Trophoblast cell (in vitro differentiated cells and primary cell): ENCODE data around the gene ITGB4.

Experiments
- DNase-seq, 2 donors: peaks; one replicate each; pipeline ENCODE4 v3.0.0-alpha.2; 2016
- H2AFZ ChIP-seq: 2 replicates; pipeline ENCODE4 v1.6.1; 2013; ENCODE audit warnings: low read length, moderate library complexity, mild to moderate bottlenecking; ENCODE audit not compliant: insufficient read depth, poor library complexity
- H2AK5ac ChIP-seq: 2 replicates; pipeline ENCODE4 v1.6.1; 2013; ENCODE audit warnings: mild to moderate bottlenecking, low read length
- H2BK120ac ChIP-seq: 2 replicates; pipeline ENCODE4 v1.6.1; 2013; ENCODE audit warnings: low read length, mild to moderate bottlenecking, moderate library complexity; ENCODE audit not compliant: insufficient read depth, poor library complexity
- H2BK12ac ChIP-seq: 2 replicates; pipeline ENCODE4 v1.6.1; 2013; ENCODE audit warnings: mild to moderate bottlenecking, low read length, moderate library complexity
- H2BK5ac ChIP-seq: 2 replicates; pipeline ENCODE4 v1.6.1; 2013; ENCODE audit warnings: low read length, low read depth, moderate library complexity, mild to moderate bottlenecking; ENCODE audit not compliant: poor library complexity
- H3K14ac ChIP-seq: 2 replicates; pipeline ENCODE4 v1.6.1; 2013; ENCODE audit warnings: mild to moderate bottlenecking, low read length
- H3K18ac ChIP-seq: 2 replicates; pipeline ENCODE4 v1.6.1; 2013; ENCODE audit warnings: mild to moderate bottlenecking, low read length
- H3K23ac ChIP-seq: 2 replicates; pipeline ENCODE4 v1.6.1; 2013; ENCODE audit warnings: low read length
- H3K27ac ChIP-seq: 2 replicates; pipeline ENCODE4 v1.5.1; 2013; ENCODE audit warnings: low read depth, mild to moderate bottlenecking, inconsistent platforms, low read length, moderate library complexity
- H3K27me3 ChIP-seq: 2 replicates; pipeline ENCODE4 v1.6.1; 2013; ENCODE audit warnings: inconsistent platforms, mild to moderate bottlenecking, low read length, moderate library complexity; ENCODE audit not compliant: insufficient read depth
- H3K36me3 ChIP-seq, 2 experiments: 1 replicate in 1 of 2; 2 replicates in 1 of 2; pipeline ENCODE4 v1.6.1; 2013; ENCODE audit warnings: low read length in 2 of 2, mild to moderate bottlenecking in 2 of 2, moderate library complexity in 1 of 2; ENCODE audit not compliant: insufficient read depth in 2 of 2, control insufficient read depth in 1 of 2
- H3K4ac ChIP-seq: 2 replicates; pipeline ENCODE4 v1.6.1; 2013; ENCODE audit warnings: low read depth, mild to moderate bottlenecking, low read length, moderate library complexity
- H3K4me1 ChIP-seq, 2 experiments: 1 replicate in 1 of 2; 2 replicates in 1 of 2; pipeline ENCODE4 v1.6.1; 2013; ENCODE audit warnings: low read length in 2 of 2, mild to moderate bottlenecking in 2 of 2, moderate library complexity in 1 of 2; ENCODE audit not compliant: insufficient read depth in 2 of 2, control insufficient read depth in 1 of 2
- H3K4me2 ChIP-seq: 2 replicates; pipeline ENCODE4 v1.6.1; 2013; ENCODE audit warnings: inconsistent platforms, mild to moderate bottlenecking, low read length, moderate library complexity
- H3K4me3 ChIP-seq: 2 replicates; pipeline ENCODE4 v1.5.1; 2013; ENCODE audit warnings: mild to moderate bottlenecking, low read depth, low read length, inconsistent platforms
- H3K79me1 ChIP-seq: one replicate; pipeline ENCODE4 v1.6.1; 2013; ENCODE audit warnings: low read length
- H3K79me2 ChIP-seq: 2 replicates; pipeline ENCODE4 v1.6.1; 2013; ENCODE audit warnings: low read length, mild to moderate bottlenecking; ENCODE audit not compliant: control insufficient read depth, insufficient read depth, poor library complexity
- H3K9ac ChIP-seq: 2 replicates; pipeline ENCODE4 v1.6.1; 2013; ENCODE audit warnings: mild to moderate bottlenecking, low read length
- H3K9me3 ChIP-seq: 2 replicates; pipeline ENCODE4 v1.6.1; 2013; ENCODE audit warnings: low read depth, mild to moderate bottlenecking, control low read depth, inconsistent platforms, low read length; ENCODE audit not compliant: insufficient read depth
- H4K12ac ChIP-seq: 2 replicates; pipeline ENCODE4 v1.6.1; 2013; ENCODE audit warnings: low read depth, mild to moderate bottlenecking, low read length, moderate library complexity
- H4K8ac ChIP-seq: 2 replicates; pipeline ENCODE4 v1.6.1; 2013; ENCODE audit warnings: low read depth, mild to moderate bottlenecking, low read length, moderate library complexity
- H4K91ac ChIP-seq: one replicate; pipeline ENCODE4 v1.6.1; 2013; ENCODE audit warnings: low read depth, mild to moderate bottlenecking, low read length, moderate library complexity
- WGBS: extraction: QIAGEN DNeasy Blood & Tissue Kit; methylation state at CpG from one replicate; pipeline ENCODE4 v1.1.7; 2013; ENCODE audit warnings: missing lambda C conversion rate; ENCODE audit not compliant: insufficient read length, insufficient coverage; ENCODE audit errors: extremely low coverage; 5-methylcytosine and 5-hydroxymethylcytosine counted together

Gene ITGB4

DNA sequence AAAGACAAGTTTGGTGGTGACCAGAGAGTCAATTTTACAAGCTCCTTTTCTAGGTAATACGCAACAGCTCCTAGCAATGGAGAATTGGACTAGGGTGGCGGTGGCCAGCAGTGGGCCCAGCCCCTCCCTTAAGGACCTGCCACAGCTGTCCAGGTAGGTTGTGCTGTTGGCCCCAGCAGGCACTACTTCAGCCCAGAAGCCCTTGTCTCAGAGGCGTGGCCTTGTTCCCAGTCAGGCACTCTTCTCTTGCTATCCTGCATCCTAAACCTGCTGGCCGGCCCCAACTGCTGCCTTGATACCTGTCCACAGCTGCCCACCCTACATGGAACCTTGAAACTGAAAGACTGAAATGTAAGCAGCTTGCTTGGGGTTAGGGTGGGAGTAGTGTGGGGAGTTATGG, 44.7 kb downstream of the ITGB4 start:
- no CpG with 5 or more reads among the region's 4 CpGs for WGBS
- no peak overlapping the region for H2AFZ ChIP-seq

DNA sequence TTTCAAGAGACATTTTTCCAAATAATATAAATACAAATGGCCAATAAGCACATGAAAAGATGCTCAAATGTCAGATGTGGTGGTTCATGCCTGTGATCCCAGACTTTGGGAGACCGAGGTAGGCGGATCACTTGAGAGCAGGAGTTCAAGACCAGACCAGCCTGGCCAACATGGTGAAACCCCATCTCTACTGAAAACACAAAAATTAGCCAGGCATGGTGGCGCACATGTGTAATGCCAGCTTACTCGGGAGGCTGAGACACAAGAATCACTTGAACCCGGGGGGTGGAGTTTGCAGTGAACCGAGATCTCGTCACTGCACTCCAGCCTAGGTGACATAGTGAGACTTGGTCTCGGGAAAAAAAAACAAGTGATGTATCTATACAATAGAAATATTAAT, 46.6 kb downstream of the ITGB4 start:
- no CpG with 5 or more reads among the region's 8 CpGs for WGBS
- H2AK5ac ChIP-seq, result no peak overlapping the region

More for the DNA sequence above, 44.7 kb downstream of the ITGB4 start:
- H4K12ac ChIP-seq, result no peak overlapping the region
- H3K27me3 ChIP-seq, result no peaks in the 10 kb centered on the region
- H2AK5ac ChIP-seq, result no peak overlapping the region
- no peaks in the 10 kb centered on the region for H3K9me3 ChIP-seq
- no peak overlapping the region for H3K14ac ChIP-seq
- no peak overlapping the region for H2BK12ac ChIP-seq
- no peak overlapping the region for H4K91ac ChIP-seq
- peaks cover 4% of the 10 kb centered on the region for H3K79me1 ChIP-seq
- no peak overlapping the region for H3K4ac ChIP-seq
- no peaks in the 10 kb centered on the region for H3K36me3 ChIP-seq
- DNase-seq, result peak in 1 of 2 donors; percentile 20
- H3K18ac ChIP-seq, result no peak overlapping the region
- no peak overlapping the region for H3K27ac ChIP-seq
- peaks cover 6 to 10% of the 10 kb centered on the region in 2 experiments for H3K4me1 ChIP-seq
- H3K4me2 ChIP-seq, result no peak overlapping the region
- H3K23ac ChIP-seq, result no peak overlapping the region
- H2BK5ac ChIP-seq, result no peak overlapping the region
- H3K79me2 ChIP-seq, result peaks cover 3% of the 10 kb centered on the region
- no peak overlapping the region for H2BK120ac ChIP-seq
- no peak overlapping the region for H3K4me3 ChIP-seq
- H3K9ac ChIP-seq, result no peak overlapping the region
- H4K8ac ChIP-seq, result no peak overlapping the region

DNA sequence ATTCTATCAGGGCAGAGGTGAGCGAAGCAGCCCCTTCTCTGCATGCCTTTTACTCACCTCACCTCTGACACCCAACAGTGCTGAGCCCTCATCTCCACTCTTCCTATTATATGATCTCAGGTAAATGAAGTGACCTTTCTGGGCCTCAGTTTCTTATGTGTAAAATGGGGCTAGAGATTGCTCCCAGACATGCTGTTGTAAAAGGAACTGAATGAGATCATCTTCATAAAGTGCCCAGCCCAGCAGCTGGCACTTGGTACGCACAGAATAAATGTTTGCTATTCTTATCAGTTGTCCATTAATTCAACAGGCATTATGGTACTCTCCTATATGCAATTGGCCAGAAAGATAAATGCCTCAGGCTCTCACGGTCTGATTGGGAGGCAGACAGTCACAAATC, 48.3 kb downstream of the ITGB4 start:
- Histone ChIP-seq H2AK5ac (no peak overlapping the region), H3K9me3 (no peaks in the 10 kb centered on the region), H2BK5ac (no peak overlapping the region), H3K27me3 (no peaks in the 10 kb centered on the region), H3K36me3 (peaks cover 2 to 4% of the 10 kb centered on the region in 2 experiments), H3K14ac (no peak overlapping the region), H2BK120ac (no peak overlapping the region), H4K91ac (no peak overlapping the region), H3K18ac (no peak overlapping the region), H4K8ac (no peak overlapping the region), H3K23ac (no peak overlapping the region), H3K4ac (no peak overlapping the region), H3K9ac (no peak overlapping the region), H2BK12ac (no peak overlapping the region), H4K12ac (no peak overlapping the region), H3K79me2 (peaks cover 3% of the 10 kb centered on the region), H3K27ac (no peak overlapping the region), H2AFZ (no peak overlapping the region), H3K4me1 (peaks cover 0 to 3% of the 10 kb centered on the region in 2 experiments), H3K79me1 (peaks cover 4% of the 10 kb centered on the region), H3K4me2 (no peak overlapping the region), H3K4me3 (no peak overlapping the region)
- WGBS, result no CpG with 5 or more reads among the region's 3 CpGs
- DNase-seq, result no peak

More for the DNA sequence above, 46.6 kb downstream of the ITGB4 start:
- no peak overlapping the region for H3K27ac ChIP-seq
- DNase-seq, result no peak
- H2BK120ac ChIP-seq, result no peak overlapping the region
- no peak overlapping the region for H3K9ac ChIP-seq
- H3K36me3 ChIP-seq, result no peaks in the 10 kb centered on the region
- peaks cover 3% of the 10 kb centered on the region for H3K79me2 ChIP-seq
- no peak overlapping the region for H3K4me2 ChIP-seq
- H4K91ac ChIP-seq, result no peak overlapping the region
- no peak overlapping the region for H3K4ac ChIP-seq
- H3K79me1 ChIP-seq, result peaks cover 4% of the 10 kb centered on the region
- H3K9me3 ChIP-seq, result no peaks in the 10 kb centered on the region
- no peak overlapping the region for H3K23ac ChIP-seq
- H2BK5ac ChIP-seq, result no peak overlapping the region
- no peak overlapping the region for H2AFZ ChIP-seq
- no peak overlapping the region for H3K4me3 ChIP-seq
- peaks cover 6 to 10% of the 10 kb centered on the region in 2 experiments for H3K4me1 ChIP-seq
- H3K27me3 ChIP-seq, result no peaks in the 10 kb centered on the region
- H2BK12ac ChIP-seq, result no peak overlapping the region
- H4K8ac ChIP-seq, result no peak overlapping the region
- no peak overlapping the region for H3K18ac ChIP-seq
- H4K12ac ChIP-seq, result no peak overlapping the region
- H3K14ac ChIP-seq, result no peak overlapping the region

DNA sequence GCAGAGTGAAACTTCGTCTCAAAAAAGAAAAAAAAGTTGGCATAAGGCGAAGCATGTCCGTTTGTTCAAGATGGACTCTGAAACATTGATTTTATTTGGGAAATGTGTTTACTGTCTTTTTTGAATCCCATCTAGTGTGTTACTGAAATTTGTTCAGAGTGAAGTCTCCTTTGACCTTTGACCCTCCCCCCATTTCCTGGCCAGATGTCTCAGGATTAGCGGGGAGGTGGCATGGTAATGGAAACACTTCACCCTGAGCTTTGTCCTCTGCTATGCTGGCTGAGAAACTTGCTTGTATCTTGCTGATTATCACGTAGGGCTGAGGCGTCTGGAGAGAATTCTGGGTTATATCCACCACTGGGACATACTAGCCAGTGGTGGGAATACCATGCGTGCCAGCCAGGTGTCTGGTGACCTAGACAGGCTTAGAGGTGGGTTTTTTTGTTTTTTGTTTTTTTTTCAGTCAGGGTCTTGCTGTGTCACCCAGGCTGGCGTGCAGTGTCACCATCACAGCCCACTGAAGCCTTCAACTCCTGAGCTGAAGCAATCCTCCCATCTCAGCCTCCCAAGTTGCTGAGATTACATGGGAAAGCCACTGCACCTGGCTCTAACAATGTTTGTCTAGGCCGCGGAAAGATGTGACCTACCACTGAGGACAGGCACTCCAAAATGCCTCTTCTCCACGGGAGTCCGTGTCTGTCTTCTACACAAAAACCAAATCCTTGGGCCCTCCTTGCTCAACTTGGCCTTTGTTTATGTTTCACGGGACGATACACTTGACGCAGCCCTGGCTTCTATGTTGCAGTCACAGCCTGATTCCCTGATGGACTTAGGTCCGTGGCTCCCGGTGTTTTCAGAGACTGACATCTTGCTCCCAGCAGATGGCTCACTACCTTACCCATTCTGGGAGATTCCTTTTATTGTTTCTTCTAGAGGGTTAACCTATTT, 50.3 kb downstream of the ITGB4 start:
- no peaks in the 10 kb centered on the region for H3K9me3 ChIP-seq
- H3K27me3 ChIP-seq, result no peaks in the 10 kb centered on the region
- no peak overlapping the region for H4K12ac ChIP-seq
- no peaks in the 10 kb centered on the region for H3K79me1 ChIP-seq
- H4K91ac ChIP-seq, result no peak overlapping the region
- peak in 1 of 2 donors; percentile 32 for DNase-seq
- no peak overlapping the region for H2BK5ac ChIP-seq
- no peak overlapping the region for H3K9ac ChIP-seq
- no peak overlapping the region for H3K27ac ChIP-seq
- H3K79me2 ChIP-seq, result no peaks in the 10 kb centered on the region
- no peak overlapping the region for H2BK12ac ChIP-seq
- H2AFZ ChIP-seq, result no peak overlapping the region
- no peak overlapping the region for H3K4ac ChIP-seq
- H3K4me2 ChIP-seq, result no peak overlapping the region
- no peak overlapping the region for H2AK5ac ChIP-seq
- peaks cover 0 to 5% of the 10 kb centered on the region in 2 experiments for H3K4me1 ChIP-seq
- no peak overlapping the region for H3K18ac ChIP-seq
- H3K36me3 ChIP-seq, result peaks cover 2 to 11% of the 10 kb centered on the region in 2 experiments
- no peak overlapping the region for H2BK120ac ChIP-seq
- H3K23ac ChIP-seq, result no peak overlapping the region
- no peak overlapping the region for H4K8ac ChIP-seq
- H3K14ac ChIP-seq, result no peak overlapping the region
- no peak overlapping the region for H3K4me3 ChIP-seq
- no CpG with 5 or more reads among the region's 17 CpGs for WGBS
